ENCODE data around the gene NHSL1. TPM values are rescaled to one million over a fixed set of nuclear protein-coding genes. Genes with fewer than 3 reads are reported as not detected.

The NHSL1 gene
- 0.25 TPM for polyA plus RNA-seq (2012; ENCODE audit: missing spikeins)

- no peak for DNase-seq (ENCODE audit: insufficient read length)
- FAIRE-seq = no peak
- TF ChIP-seq POLR2A (IDR thresholded peaks at IDR 0.05; ENCODE audit: low read depth, low read length) (no peak), TAF1 (IDR thresholded peaks at IDR 0.05; ENCODE audit: borderline replicate concordance, low read depth, low read length) (no peak), POLR2AphosphoS5 (IDR thresholded peaks at IDR 0.05; ENCODE audit: low read depth, low read length) (no peak)
Measured at GRCh38 chr6:138499303-138500018, at the start of gene NHSL1. Gene NHSL1 (minus strand): TSS chr6:138499494. CDS start chr6:138499290, 204 bp downstream.

- FAIRE-seq (no peak), DNase-seq (ENCODE audit: insufficient read length) (no peak)
- no peak for TF ChIP-seq POLR2AphosphoS5 (IDR thresholded peaks at IDR 0.05; ENCODE audit: low read depth, low read length)
- TF ChIP-seq POLR2A (IDR thresholded peaks at IDR 0.05; ENCODE audit: low read depth, low read length) = no peak
- TF ChIP-seq TAF1 (IDR thresholded peaks at IDR 0.05; ENCODE audit: borderline replicate concordance, low read depth, low read length) = no peak
Measured at GRCh38 chr6:138546733-138547185, 47.5 kb upstream of the NHSL1 start.

GRCh38 chr6:138545621-138545980 is 46.3 kb upstream of the NHSL1 start:
- no peak for DNase-seq (ENCODE audit: insufficient read length)
- TF ChIP-seq POLR2A (IDR thresholded peaks at IDR 0.05; ENCODE audit: low read depth, low read length) (no peak), TAF1 (IDR thresholded peaks at IDR 0.05; ENCODE audit: borderline replicate concordance, low read depth, low read length) (no peak), POLR2AphosphoS5 (IDR thresholded peaks at IDR 0.05; ENCODE audit: low read depth, low read length) (no peak)
- no peak for FAIRE-seq

- FAIRE-seq (no peak), DNase-seq (ENCODE audit: insufficient read length) (no peak)
Measured at GRCh38 chr6:138544501-138544900, 45.2 kb upstream of the NHSL1 start.

GRCh38 chr6:138543657-138544056 is 44.4 kb upstream of the NHSL1 start:
- TF ChIP-seq POLR2AphosphoS5 (IDR thresholded peaks at IDR 0.05; ENCODE audit: low read depth, low read length) (no peak), POLR2A (IDR thresholded peaks at IDR 0.05; ENCODE audit: low read depth, low read length) (no peak), TAF1 (IDR thresholded peaks at IDR 0.05; ENCODE audit: borderline replicate concordance, low read depth, low read length) (no peak)
- FAIRE-seq (no peak), DNase-seq (ENCODE audit: insufficient read length) (no peak)

More at GRCh38 chr6:138544501-138544900, 45.2 kb upstream of the NHSL1 start:
- TF ChIP-seq TAF1 (IDR thresholded peaks at IDR 0.05; ENCODE audit: borderline replicate concordance, low read depth, low read length) (no peak), POLR2AphosphoS5 (IDR thresholded peaks at IDR 0.05; ENCODE audit: low read depth, low read length) (no peak), POLR2A (IDR thresholded peaks at IDR 0.05; ENCODE audit: low read depth, low read length) (no peak)

GRCh38 chr6:138541823-138542481 is 42.7 kb upstream of the NHSL1 start:
- no peak for TF ChIP-seq TAF1 (IDR thresholded peaks at IDR 0.05; ENCODE audit: borderline replicate concordance, low read depth, low read length)
- no peak for TF ChIP-seq POLR2A (IDR thresholded peaks at IDR 0.05; ENCODE audit: low read depth, low read length)
- TF ChIP-seq POLR2AphosphoS5 (IDR thresholded peaks at IDR 0.05; ENCODE audit: low read depth, low read length) = no peak
- no peak for FAIRE-seq
- DNase-seq (ENCODE audit: insufficient read length) = no peak

- DNase-seq (ENCODE audit: insufficient read length) (no peak), FAIRE-seq (no peak)
- no peak for TF ChIP-seq POLR2A (IDR thresholded peaks at IDR 0.05; ENCODE audit: low read depth, low read length)
- no peak for TF ChIP-seq TAF1 (IDR thresholded peaks at IDR 0.05; ENCODE audit: borderline replicate concordance, low read depth, low read length)
- TF ChIP-seq POLR2AphosphoS5 (IDR thresholded peaks at IDR 0.05; ENCODE audit: low read depth, low read length) = no peak
Measured at GRCh38 chr6:138540468-138540867, 41.2 kb upstream of the NHSL1 start.

GRCh38 chr6:138539876-138540275 is 40.6 kb upstream of the NHSL1 start:
- DNase-seq (ENCODE audit: insufficient read length) = no peak
- FAIRE-seq = no peak
- TF ChIP-seq POLR2A (IDR thresholded peaks at IDR 0.05; ENCODE audit: low read depth, low read length) = no peak
- no peak for TF ChIP-seq TAF1 (IDR thresholded peaks at IDR 0.05; ENCODE audit: borderline replicate concordance, low read depth, low read length)
- TF ChIP-seq POLR2AphosphoS5 (IDR thresholded peaks at IDR 0.05; ENCODE audit: low read depth, low read length) = no peak

- TF ChIP-seq POLR2AphosphoS5 (IDR thresholded peaks at IDR 0.05; ENCODE audit: low read depth, low read length) (no peak), TAF1 (IDR thresholded peaks at IDR 0.05; ENCODE audit: borderline replicate concordance, low read depth, low read length) (no peak), POLR2A (IDR thresholded peaks at IDR 0.05; ENCODE audit: low read depth, low read length) (no peak)
- FAIRE-seq = no peak
Measured at GRCh38 chr6:138538390-138539031, 39.2 kb upstream of the NHSL1 start.

GRCh38 chr6:138537106-138537505 is 37.8 kb upstream of the NHSL1 start:
- TF ChIP-seq TAF1 (IDR thresholded peaks at IDR 0.05; ENCODE audit: borderline replicate concordance, low read depth, low read length) = no peak
- no peak for TF ChIP-seq POLR2AphosphoS5 (IDR thresholded peaks at IDR 0.05; ENCODE audit: low read depth, low read length)
- TF ChIP-seq POLR2A (IDR thresholded peaks at IDR 0.05; ENCODE audit: low read depth, low read length) = no peak
- DNase-seq (ENCODE audit: insufficient read length) = no peak
- no peak for FAIRE-seq

More at GRCh38 chr6:138538390-138539031, 39.2 kb upstream of the NHSL1 start:
- DNase-seq (ENCODE audit: insufficient read length) = no peak

GRCh38 chr6:138535728-138536455 is 36.6 kb upstream of the NHSL1 start:
- no peak for FAIRE-seq

More at GRCh38 chr6:138535728-138536455, 36.6 kb upstream of the NHSL1 start:
- TF ChIP-seq POLR2A (IDR thresholded peaks at IDR 0.05; ENCODE audit: low read depth, low read length) = no peak
- TF ChIP-seq POLR2AphosphoS5 (IDR thresholded peaks at IDR 0.05; ENCODE audit: low read depth, low read length) = no peak
- no peak for DNase-seq (ENCODE audit: insufficient read length)

Data from GM12892 (cell line).